ENCODE measurements around the gene XRRA1.
A peak's percentile ranks its signal among the peaks of the same experiment; 100 is the strongest.
"Not testable (repeated sequence)": the region's sequence is repeated elsewhere in the genome, so short reads cannot be mapped to it uniquely, and the experiment has no call there.

The XRRA1 gene

GRCh38 chr11:74948898-74949752, at the start of gene XRRA1, which contains the start of gene SPCS2:
Gene XRRA1 (minus strand): TSS chr11:74949091. CDS start chr11:74940878, 8,213 bp downstream.
Gene SPCS2 (plus strand): TSS chr11:74949266. CDS start chr11:74949286, 20 bp downstream.
- peak; percentile 99 for DNase-seq

- DNase-seq: no peak
Observed at GRCh38 chr11:74992852-74993251, 44.0 kb upstream of the XRRA1 start.

- no peak for DNase-seq
Observed at GRCh38 chr11:74990941-74991340, 42.0 kb upstream of the XRRA1 start.

GRCh38 chr11:74990150-74990549, 41.3 kb upstream of the XRRA1 start:
- DNase-seq: not testable (repeated sequence)

- DNase-seq: no peak
Observed at GRCh38 chr11:74989260-74989638, 40.4 kb upstream of the XRRA1 start.

- DNase-seq: peak; percentile 90
Observed at GRCh38 chr11:74988541-74989259, 39.8 kb upstream of the XRRA1 start, which contains the start of gene NEU3. Gene NEU3 (plus strand): TSS chr11:74988933. CDS start chr11:74989061, 128 bp downstream.

GRCh38 chr11:74984730-74985129, 35.8 kb upstream of the XRRA1 start:
- DNase-seq: no peak

- no peak for DNase-seq
Observed at GRCh38 chr11:74984070-74984469, 35.2 kb upstream of the XRRA1 start.

- no peak for DNase-seq
Observed at GRCh38 chr11:74981888-74982287, 33.0 kb upstream of the XRRA1 start.

- no peak for DNase-seq
Observed at GRCh38 chr11:74980634-74981033, 31.7 kb upstream of the XRRA1 start.

- DNase-seq: no peak
Observed at GRCh38 chr11:74978041-74978440, 29.1 kb upstream of the XRRA1 start.

- DNase-seq: no peak
Observed at GRCh38 chr11:74971424-74971823, 22.5 kb upstream of the XRRA1 start.

GRCh38 chr11:74970852-74971395, 22.0 kb upstream of the XRRA1 start:
- DNase-seq: no peak

- DNase-seq: no peak
Observed at GRCh38 chr11:74966651-74967050, 17.8 kb upstream of the XRRA1 start.

GRCh38 chr11:74960128-74960527, 11.2 kb upstream of the XRRA1 start:
- DNase-seq: not testable (repeated sequence)

- no peak for DNase-seq
Observed at GRCh38 chr11:74957937-74958629, 9.2 kb upstream of the XRRA1 start.

GRCh38 chr11:74956397-74957015, 7.6 kb upstream of the XRRA1 start:
- DNase-seq: no peak

- no peak for DNase-seq
Observed at GRCh38 chr11:74954199-74954598, 5.3 kb upstream of the XRRA1 start.

- no peak for DNase-seq
Observed at GRCh38 chr11:74953451-74953850, 4.6 kb upstream of the XRRA1 start.

- no peak for DNase-seq
Observed at GRCh38 chr11:74952752-74953151, 3.9 kb upstream of the XRRA1 start.

GRCh38 chr11:74951226-74951625, 2.3 kb upstream of the XRRA1 start:
- no peak for DNase-seq

GRCh38 chr11:74950374-74950969, 1.6 kb upstream of the XRRA1 start:
- DNase-seq: no peak

Measured in activated CD4-positive, alpha-beta T cell treated with anti-CD3 and anti-CD28 coated beads, Interleukin-2, amount 50 U/mL, for 16 hours (primary cell).